Tibial nerve (tissue), 3 donors: ENCODE measurements around the gene OR52A5.

Experiments used
- POLR2A ChIP-seq, 2 donors: fragments of 450-650 bp; IDR thresholded peaks; one replicate each; pipeline ENCODE4 v1.6.1; 2017; ENCODE audit warnings: antibody characterized with exemption in 2 of 2, mild to moderate bottlenecking in 2 of 2, moderate library complexity in 2 of 2
- TF ChIP-seq, protein P1 (sequence below), 5 experiments: fragments of 200-600 bp in 3 of 5; fragments of 450-650 bp in 2 of 5; sonication (generic) in 3 of 5; IDR thresholded peaks; one replicate each; pipeline ENCODE4 v1.5.1; 2016 to 2019; ENCODE audit warnings: antibody characterized with exemption in 5 of 5, mild to moderate bottlenecking in 3 of 5, moderate library complexity in 2 of 5

DNA sequence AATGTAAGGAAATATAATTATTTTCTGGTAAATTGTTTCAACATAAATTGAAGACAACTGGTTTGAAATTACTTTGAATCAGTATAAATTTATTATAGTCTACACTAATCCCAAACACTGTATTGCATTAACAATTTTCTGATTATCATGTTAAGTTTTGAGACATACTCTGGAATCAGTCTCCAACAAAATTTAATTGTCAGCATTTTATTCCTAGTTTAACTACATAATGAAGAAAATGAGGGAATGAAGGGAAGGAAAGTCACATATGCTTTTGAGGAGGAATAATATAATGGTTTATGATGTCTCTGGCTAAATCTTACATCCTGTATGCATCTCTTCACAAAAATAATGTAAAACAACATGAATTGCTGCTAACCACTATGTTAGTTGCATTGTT, 54.6 kb downstream of the OR52A5 start:
- no peak for TF ChIP-seq POLR2A (IDR thresholded peaks at IDR 0.05)
- TF ChIP-seq, protein P1, sequence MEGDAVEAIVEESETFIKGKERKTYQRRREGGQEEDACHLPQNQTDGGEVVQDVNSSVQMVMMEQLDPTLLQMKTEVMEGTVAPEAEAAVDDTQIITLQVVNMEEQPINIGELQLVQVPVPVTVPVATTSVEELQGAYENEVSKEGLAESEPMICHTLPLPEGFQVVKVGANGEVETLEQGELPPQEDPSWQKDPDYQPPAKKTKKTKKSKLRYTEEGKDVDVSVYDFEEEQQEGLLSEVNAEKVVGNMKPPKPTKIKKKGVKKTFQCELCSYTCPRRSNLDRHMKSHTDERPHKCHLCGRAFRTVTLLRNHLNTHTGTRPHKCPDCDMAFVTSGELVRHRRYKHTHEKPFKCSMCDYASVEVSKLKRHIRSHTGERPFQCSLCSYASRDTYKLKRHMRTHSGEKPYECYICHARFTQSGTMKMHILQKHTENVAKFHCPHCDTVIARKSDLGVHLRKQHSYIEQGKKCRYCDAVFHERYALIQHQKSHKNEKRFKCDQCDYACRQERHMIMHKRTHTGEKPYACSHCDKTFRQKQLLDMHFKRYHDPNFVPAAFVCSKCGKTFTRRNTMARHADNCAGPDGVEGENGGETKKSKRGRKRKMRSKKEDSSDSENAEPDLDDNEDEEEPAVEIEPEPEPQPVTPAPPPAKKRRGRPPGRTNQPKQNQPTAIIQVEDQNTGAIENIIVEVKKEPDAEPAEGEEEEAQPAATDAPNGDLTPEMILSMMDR (IDR thresholded peaks at IDR 0.05): no peak
